HuH-7.5 (cell line): ENCODE measurements around the gene ADCY4.
"Not testable (repeated sequence)": the region's sequence is repeated elsewhere in the genome, so short reads cannot be mapped to it uniquely, and the experiment has no call there.

Experiments
- DNase-seq: peaks from one replicate; pipeline ENCODE4 v3.0.0; 2011; ENCODE audit warnings: low spot score

ADCY4 gene

GRCh38 chr14:24334431-24335291, at the start of gene ADCY4:
TSS of gene ADCY4 (minus strand) at chr14:24335071. CDS start at chr14:24334652, 419 bp downstream.
- no peak for DNase-seq

GRCh38 chr14:24384169-24384568, 49.3 kb upstream of the ADCY4 start:
- no peak for DNase-seq

- no peak for DNase-seq
Measured at GRCh38 chr14:24382064-24382371, 47.1 kb upstream of the ADCY4 start.

- DNase-seq, result no peak
Measured at GRCh38 chr14:24381363-24382063, 46.6 kb upstream of the ADCY4 start.

GRCh38 chr14:24379907-24380730, 45.2 kb upstream of the ADCY4 start:
- DNase-seq, result no peak

GRCh38 chr14:24378981-24379906, 44.4 kb upstream of the ADCY4 start:
- DNase-seq, result no peak

GRCh38 chr14:24378327-24378726, 43.5 kb upstream of the ADCY4 start:
- DNase-seq, result no peak

- DNase-seq, result no peak
Measured at GRCh38 chr14:24377657-24378056, 42.8 kb upstream of the ADCY4 start.

GRCh38 chr14:24377126-24377525, 42.3 kb upstream of the ADCY4 start:
- no peak for DNase-seq

- DNase-seq, result no peak
Measured at GRCh38 chr14:24376448-24377070, 41.7 kb upstream of the ADCY4 start.

- DNase-seq, result no peak
Measured at GRCh38 chr14:24372701-24373416, 38.0 kb upstream of the ADCY4 start.

GRCh38 chr14:24371605-24372004, 36.7 kb upstream of the ADCY4 start:
- not testable (repeated sequence) for DNase-seq

GRCh38 chr14:24370748-24371147, 35.9 kb upstream of the ADCY4 start:
- no peak for DNase-seq

GRCh38 chr14:24369907-24370687, 35.2 kb upstream of the ADCY4 start:
- DNase-seq, result no peak

GRCh38 chr14:24369463-24369862, 34.6 kb upstream of the ADCY4 start:
- no peak for DNase-seq

GRCh38 chr14:24368562-24369252, 33.8 kb upstream of the ADCY4 start:
- no peak for DNase-seq

- no peak for DNase-seq
Measured at GRCh38 chr14:24368212-24368561, 33.3 kb upstream of the ADCY4 start.

- no peak for DNase-seq
Measured at GRCh38 chr14:24367514-24368211, 32.8 kb upstream of the ADCY4 start, which contains the start of gene NFATC4. TSS of gene NFATC4 (plus strand) at chr14:24368184. CDS start at chr14:24368341, 157 bp downstream.
